H9 (cell line): Measurements from ENCODE around the gene PNKD. TPM values are rescaled to one million over a fixed set of nuclear protein-coding genes. Genes with fewer than 3 reads are reported as not detected.

ENCODE experiments used
- DNase-seq: peaks from one replicate; pipeline ENCODE4 v3.0.0-alpha.2; 2017
- H2AFZ ChIP-seq: one replicate; pipeline ENCODE4 v1.6.1; 2013; ENCODE audit warnings: mild to moderate bottlenecking, low read length, control low read depth, moderate library complexity
- H2AK5ac ChIP-seq: 2 replicates; pipeline ENCODE4 v1.6.1; 2013; ENCODE audit warnings: low read length, control low read depth, mixed read lengths; ENCODE audit not compliant: insufficient read length
- H2BK120ac ChIP-seq: one replicate; pipeline ENCODE4 v1.6.1; 2013; ENCODE audit warnings: low read depth, mild to moderate bottlenecking, low read length, control low read depth, inconsistent platforms; ENCODE audit not compliant: poor library complexity, severe bottlenecking
- H2BK12ac ChIP-seq: 2 replicates; pipeline ENCODE4 v1.6.1; 2013; ENCODE audit warnings: low read length, control low read depth, mixed read lengths, low read depth; ENCODE audit not compliant: insufficient read length
- H2BK15ac ChIP-seq: 2 replicates; pipeline ENCODE4 v1.6.1; 2013; ENCODE audit warnings: low read depth, low read length, control low read depth
- H2BK20ac ChIP-seq: one replicate; pipeline ENCODE4 v1.6.1; 2013; ENCODE audit warnings: low read depth, mild to moderate bottlenecking, low read length, control low read depth, inconsistent platforms; ENCODE audit not compliant: poor library complexity, severe bottlenecking
- H2BK5ac ChIP-seq: 2 replicates; pipeline ENCODE4 v1.6.1; 2013; ENCODE audit warnings: low read length, control low read depth, mixed read lengths; ENCODE audit not compliant: insufficient read length
- H3K14ac ChIP-seq: 2 replicates; pipeline ENCODE4 v1.6.1; 2013; ENCODE audit warnings: low read length, control low read depth; ENCODE audit not compliant: insufficient read depth
- H3K18ac ChIP-seq: 2 replicates; pipeline ENCODE4 v1.6.1; 2013; ENCODE audit warnings: low read depth, mild to moderate bottlenecking, mixed read lengths, low read length, control low read depth; ENCODE audit not compliant: insufficient read length
- H3K23ac ChIP-seq: 2 replicates; pipeline ENCODE4 v1.6.1; 2013; ENCODE audit warnings: low read length, control low read depth, mixed read lengths, low read depth; ENCODE audit not compliant: insufficient read length
- H3K23me2 ChIP-seq: 2 replicates; pipeline ENCODE4 v1.6.1; 2013; ENCODE audit warnings: low read depth, mild to moderate bottlenecking, mixed read lengths, low read length, control low read depth; ENCODE audit not compliant: insufficient read length, poor library complexity, severe bottlenecking
- H3K27ac ChIP-seq: 2 replicates; pipeline ENCODE4 v1.5.1; 2013; ENCODE audit warnings: low read length, control low read depth, mixed read lengths, low read depth; ENCODE audit not compliant: insufficient read length
- H3K27me3 ChIP-seq: 2 replicates; pipeline ENCODE4 v1.6.1; 2013; ENCODE audit warnings: low read length, control low read depth, inconsistent platforms; ENCODE audit not compliant: insufficient read depth
- H3K4ac ChIP-seq: 2 replicates; pipeline ENCODE4 v1.6.1; 2013; ENCODE audit warnings: low read depth, mild to moderate bottlenecking, control low read depth, inconsistent platforms, low read length, moderate library complexity
- H3K4me1 ChIP-seq: 2 replicates; pipeline ENCODE4 v1.6.1; 2013; ENCODE audit warnings: low read length, control low read depth, inconsistent platforms; ENCODE audit not compliant: insufficient read depth
- H3K4me2 ChIP-seq: 2 replicates; pipeline ENCODE4 v1.6.1; 2013; ENCODE audit warnings: low read length, control low read depth, mixed read lengths; ENCODE audit not compliant: insufficient read length, insufficient read depth
- H3K56ac ChIP-seq: 2 replicates; pipeline ENCODE4 v1.6.1; 2013; ENCODE audit warnings: low read depth, mild to moderate bottlenecking, mixed read lengths, low read length, control low read depth; ENCODE audit not compliant: insufficient read length
- H3K79me1 ChIP-seq: 2 replicates; pipeline ENCODE4 v1.6.1; 2013; ENCODE audit warnings: low read depth, mild to moderate bottlenecking, moderate library complexity, low read length, control low read depth, inconsistent platforms; ENCODE audit not compliant: insufficient read depth, poor library complexity, severe bottlenecking
- H3K79me2 ChIP-seq: 2 replicates; pipeline ENCODE4 v1.6.1; 2013; ENCODE audit warnings: low read length, control low read depth, inconsistent platforms; ENCODE audit not compliant: insufficient read depth
- H3K9ac ChIP-seq: 2 replicates; pipeline ENCODE4 v1.6.1; 2013; ENCODE audit warnings: low read length, control low read depth, mixed read lengths; ENCODE audit not compliant: insufficient read length; ENCODE audit errors: extremely low read depth
- H3K9me3 ChIP-seq: one replicate; pipeline ENCODE4 v1.6.1; 2013; ENCODE audit warnings: low read depth, low read length, inconsistent platforms; ENCODE audit not compliant: control insufficient read depth
- H3T11ph ChIP-seq: one replicate; pipeline ENCODE4 v1.6.1; 2013; ENCODE audit warnings: mild to moderate bottlenecking, low read length, control low read depth, inconsistent platforms
- H4K20me1 ChIP-seq: one replicate; pipeline ENCODE4 v1.6.1; 2013; ENCODE audit not compliant: control insufficient read depth, insufficient read length, insufficient read depth
- H4K5ac ChIP-seq: 2 replicates; pipeline ENCODE4 v1.6.1; 2013; ENCODE audit warnings: low read depth, mild to moderate bottlenecking, mixed read lengths, low read length, control low read depth; ENCODE audit not compliant: insufficient read length
- H4K8ac ChIP-seq: replicated peaks from 2 replicates; pipeline ENCODE4 v1.6.1; 2013; ENCODE audit warnings: low read length, control low read depth, mixed read lengths, low read depth; ENCODE audit not compliant: insufficient read length
- H4K91ac ChIP-seq: 2 replicates; pipeline ENCODE4 v1.6.1; 2013; ENCODE audit warnings: low read depth, mild to moderate bottlenecking, moderate library complexity, mixed read lengths, low read length, control low read depth; ENCODE audit not compliant: insufficient read length
- H3K27ac Mint-ChIP-seq, 3 experiments: 2 replicates in 2 of 3; 3 replicates in 1 of 3; pipeline ENCODE4 v1.8.0; 2020 to 2021; ENCODE audit warnings: mixed read lengths in 3 of 3, mild to moderate bottlenecking in 1 of 3, moderate library complexity in 1 of 3
- H3K27me3 Mint-ChIP-seq: 2 replicates; pipeline ENCODE4 v1.8.0; 2021; ENCODE audit warnings: low read depth, mild to moderate bottlenecking, moderate library complexity, mixed read lengths
- H3K36me3 Mint-ChIP-seq, 3 experiments: 2 replicates in 2 of 3; 3 replicates in 1 of 3; pipeline ENCODE4 v1.8.0; 2020 to 2021; ENCODE audit warnings: low read depth in 3 of 3, mixed read lengths in 3 of 3; ENCODE audit not compliant: insufficient read depth in 1 of 3
- H3K4me1 Mint-ChIP-seq, 2 experiments: 2 replicates each; pipeline ENCODE4 v1.8.0; 2020; ENCODE audit warnings: mixed read lengths in 2 of 2
- H3K4me3 Mint-ChIP-seq, 2 experiments: 2 replicates in 1 of 2; 3 replicates in 1 of 2; pipeline ENCODE4 v1.8.0; 2020 to 2021; ENCODE audit warnings: mild to moderate bottlenecking in 2 of 2, mixed read lengths in 2 of 2, moderate library complexity in 1 of 2
- H3K9me3 Mint-ChIP-seq, 2 experiments: 2 replicates in 1 of 2; 3 replicates in 1 of 2; pipeline ENCODE4 v1.8.0; 2020; ENCODE audit warnings: mild to moderate bottlenecking in 2 of 2, mixed read lengths in 2 of 2, moderate library complexity in 1 of 2
- WGBS: extraction: QIAGEN DNeasy Blood & Tissue Kit; methylation state at CpG from one replicate; pipeline ENCODE4 v1.1.7; 2013; ENCODE audit warnings: missing lambda C conversion rate, low lambda C conversion rate, mixed read lengths; ENCODE audit not compliant: insufficient read length; ENCODE audit errors: extremely low coverage; 5-methylcytosine and 5-hydroxymethylcytosine counted together
- total RNA-seq: library from RNA; stranded (reverse); gene quantifications from 2 replicates; pipeline ENCODE4 v1.2.1, GENCODE V29; 2021
- TF ChIP-seq, protein P1 (sequence below): fragments of 200-600 bp; sonication (generic); conservative IDR thresholded peaks from 3 replicates; pipeline ENCODE4 v1.8.0; 2021; ENCODE audit warnings: antibody characterized with exemption, mild to moderate bottlenecking

Gene PNKD
- total RNA-seq, 1 experiment from 2014 or later: 31.6 TPM

DNA sequence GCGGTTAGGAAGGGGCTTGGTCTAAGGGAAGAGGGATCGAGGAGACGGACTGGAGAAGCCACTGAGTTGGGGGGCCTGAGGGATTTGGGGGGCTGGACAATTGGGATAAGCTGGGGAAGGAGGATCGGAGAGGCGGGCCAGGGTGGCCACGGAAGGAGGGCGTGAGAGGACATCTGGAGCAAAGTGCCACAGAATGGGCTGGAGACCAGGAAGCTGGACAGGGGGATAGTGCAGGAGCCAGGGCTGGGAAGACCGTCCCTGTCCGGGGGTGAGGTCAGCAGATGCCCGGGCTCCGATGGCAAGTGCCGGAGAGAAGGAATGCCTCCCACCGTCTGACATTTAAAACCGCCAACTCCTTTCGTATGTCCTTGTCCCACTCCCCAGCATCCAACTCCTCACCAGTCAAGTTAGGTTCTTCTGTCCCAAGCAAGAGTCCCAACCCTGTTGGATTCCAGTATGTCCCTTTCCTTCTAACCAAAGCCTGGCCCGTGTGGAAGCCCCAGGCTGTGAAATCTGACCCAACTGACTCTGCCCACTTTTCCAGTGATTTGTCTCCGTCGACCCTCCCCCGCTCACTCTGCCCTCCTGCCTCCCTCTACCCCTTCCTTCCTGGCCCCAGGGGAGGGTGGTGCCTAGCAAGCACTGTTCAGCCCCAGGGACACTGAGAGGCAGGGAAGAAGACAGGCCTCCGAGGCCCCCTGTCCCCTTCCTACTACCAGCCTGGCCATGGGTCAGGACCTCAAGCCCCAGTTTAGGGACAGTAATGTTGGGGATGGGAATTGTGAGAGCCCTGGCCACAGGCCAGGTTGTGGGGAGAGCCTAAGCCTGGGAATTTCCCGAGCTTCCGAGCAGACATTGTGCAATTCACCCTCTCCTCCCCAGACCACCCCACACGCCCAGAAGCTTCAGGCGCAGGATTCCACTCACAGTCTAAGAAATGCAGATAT lies 53.5 kb downstream of the PNKD start:
- no CpG with 5 or more reads among the region's 24 CpGs for WGBS
- Histone ChIP-seq H2BK15ac (no peak overlapping the region), H4K91ac (no peak overlapping the region), H3K4ac (no peak overlapping the region), H2BK5ac (no peak overlapping the region), H4K5ac (no peak overlapping the region), H2AK5ac (no peak overlapping the region), H3K79me2 (no peaks in the 10 kb centered on the region), H4K8ac (no peak overlapping the region), H3K4me1 (peaks cover 9% of the 10 kb centered on the region; the same call in 1 of the 2 replicates), H3K9me3 (no peaks in the 10 kb centered on the region), H3K4me2 (peak overlapping the region; percentile 86), H3T11ph (no peak overlapping the region), H2AFZ (no peak overlapping the region), H3K27me3 (no peaks in the 10 kb centered on the region), H2BK12ac (no peak overlapping the region), H3K9ac (no peak overlapping the region), H3K14ac (no peak overlapping the region), H3K23ac (no peak overlapping the region), H3K27ac (no peak overlapping the region), H2BK20ac (no peak overlapping the region), H2BK120ac (no peak overlapping the region), H3K56ac (no peak overlapping the region), H3K79me1 (no peaks in the 10 kb centered on the region), H4K20me1 (no peaks in the 10 kb centered on the region), H3K18ac (no peak overlapping the region), H3K23me2 (peaks cover 9% of the 10 kb centered on the region)
- H3K27ac Mint-ChIP-seq: peak overlapping the region; percentile 94 to 97 (median 95); a peak in 6 of 7 replicates
- peak; percentile 86 for DNase-seq
- peaks cover 38 to 51% of the 10 kb centered on the region in 2 experiments for H3K4me1 Mint-ChIP-seq
- TF ChIP-seq, protein P1, sequence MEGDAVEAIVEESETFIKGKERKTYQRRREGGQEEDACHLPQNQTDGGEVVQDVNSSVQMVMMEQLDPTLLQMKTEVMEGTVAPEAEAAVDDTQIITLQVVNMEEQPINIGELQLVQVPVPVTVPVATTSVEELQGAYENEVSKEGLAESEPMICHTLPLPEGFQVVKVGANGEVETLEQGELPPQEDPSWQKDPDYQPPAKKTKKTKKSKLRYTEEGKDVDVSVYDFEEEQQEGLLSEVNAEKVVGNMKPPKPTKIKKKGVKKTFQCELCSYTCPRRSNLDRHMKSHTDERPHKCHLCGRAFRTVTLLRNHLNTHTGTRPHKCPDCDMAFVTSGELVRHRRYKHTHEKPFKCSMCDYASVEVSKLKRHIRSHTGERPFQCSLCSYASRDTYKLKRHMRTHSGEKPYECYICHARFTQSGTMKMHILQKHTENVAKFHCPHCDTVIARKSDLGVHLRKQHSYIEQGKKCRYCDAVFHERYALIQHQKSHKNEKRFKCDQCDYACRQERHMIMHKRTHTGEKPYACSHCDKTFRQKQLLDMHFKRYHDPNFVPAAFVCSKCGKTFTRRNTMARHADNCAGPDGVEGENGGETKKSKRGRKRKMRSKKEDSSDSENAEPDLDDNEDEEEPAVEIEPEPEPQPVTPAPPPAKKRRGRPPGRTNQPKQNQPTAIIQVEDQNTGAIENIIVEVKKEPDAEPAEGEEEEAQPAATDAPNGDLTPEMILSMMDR: no peak
- H3K4me3 Mint-ChIP-seq: peak overlapping the region; percentile 89 to 97
- no peaks in the 10 kb centered on the region for H3K9me3 Mint-ChIP-seq
- no peaks in the 10 kb centered on the region for H3K36me3 Mint-ChIP-seq
- no peaks in the 10 kb centered on the region for H3K27me3 Mint-ChIP-seq
